Adrenal gland (tissue), 5 donors: Measurements from ENCODE around the gene ATP6V1D.

ENCODE experiments used
- CTCF ChIP-seq, 6 experiments: fragments of 450-650 bp in 4 of 6; fragments of 200-600 bp in 2 of 6; sonication (generic) in 1 of 6; IDR thresholded peaks; 1 replicate in 5 of 6; 2 replicates in 1 of 6; pipeline versions ENCODE4 v1.5.1 to v1.8.0; 2016 to 2021; ENCODE audit warnings: antibody characterized with exemption in 6 of 6, mild to moderate bottlenecking in 2 of 6, moderate library complexity in 1 of 6
- POLR2A ChIP-seq, 2 donors: fragments of 450-650 bp; IDR thresholded peaks; one replicate each; pipeline ENCODE4 v1.6.1; 2017; ENCODE audit warnings: antibody characterized with exemption in 2 of 2, mild to moderate bottlenecking in 2 of 2, moderate library complexity in 1 of 2
- donor health status: DM: no; HTN: no; CAD: no.

GRCh38 chr14:67396381-67396970 lies 36.9 kb upstream of the ATP6V1D start:
- no peak for TF ChIP-seq CTCF (IDR thresholded peaks at IDR 0.05)
- TF ChIP-seq POLR2A (IDR thresholded peaks at IDR 0.05) = no peak
